Astrocyte (in vitro differentiated cells and primary cell): ENCODE measurements around the gene NAV3. TPM values are rescaled to one million over a fixed set of nuclear protein-coding genes. Genes with fewer than 3 reads are reported as not detected.

Experiments
- DNase-seq: peaks from one replicate; pipeline ENCODE4 v3.0.0-alpha.2; 2010; ENCODE audit warnings: low read depth
- FAIRE-seq: peaks from 2 replicates; lab custom pipeline; 2011; peaks lifted over from hg19 to GRCh38; lab: Jason Lieb, UNC
- H2AFZ ChIP-seq: 2 replicates; pipeline ENCODE4 v1.6.0; 2012; ENCODE audit warnings: low read depth, low read length, inconsistent platforms
- H3K27ac ChIP-seq: 2 replicates; pipeline ENCODE4 v1.5.1; 2011; ENCODE audit warnings: low read depth, low read length, inconsistent platforms
- H3K27me3 ChIP-seq: 2 replicates; pipeline ENCODE4 v1.6.0; 2011; ENCODE audit warnings: low read length, inconsistent platforms; ENCODE audit not compliant: insufficient read depth
- H3K36me3 ChIP-seq: 2 replicates; pipeline ENCODE4 v1.5.1; 2011; ENCODE audit warnings: low read length, inconsistent platforms; ENCODE audit not compliant: insufficient read depth
- H3K4me1 ChIP-seq: 2 replicates; pipeline ENCODE4 v1.5.1; 2011; ENCODE audit warnings: low read length, inconsistent platforms; ENCODE audit not compliant: insufficient read depth
- H3K4me2 ChIP-seq: 2 replicates; pipeline ENCODE4 v1.6.0; 2012; ENCODE audit warnings: low read length, inconsistent platforms
- H3K4me3 ChIP-seq: 2 replicates; pipeline ENCODE4 v1.5.1; 2011; ENCODE audit warnings: low read depth, mild to moderate bottlenecking, low read length, inconsistent platforms; ENCODE audit not compliant: insufficient read depth
- H3K79me2 ChIP-seq: 2 replicates; pipeline ENCODE4 v1.6.0; 2012; ENCODE audit warnings: mild to moderate bottlenecking, low read length, inconsistent platforms; ENCODE audit not compliant: insufficient read depth
- H3K9ac ChIP-seq: 2 replicates; pipeline ENCODE4 v1.6.0; 2012; ENCODE audit warnings: mild to moderate bottlenecking, low read length, inconsistent platforms
- H3K9me3 ChIP-seq: 2 replicates; pipeline ENCODE4 v1.5.1; 2012; ENCODE audit warnings: low read depth, mild to moderate bottlenecking, low read length, inconsistent platforms; ENCODE audit not compliant: insufficient read depth
- H4K20me1 ChIP-seq: 2 replicates; pipeline ENCODE4 v1.6.0; 2012; ENCODE audit warnings: low read length, inconsistent platforms; ENCODE audit not compliant: insufficient read depth
- H3K27ac Mint-ChIP-seq: one replicate; pipeline ENCODE4 v1.8.0; 2021; ENCODE audit warnings: mild to moderate bottlenecking, mixed read lengths; ENCODE audit not compliant: unreplicated experiment
- H3K27me3 Mint-ChIP-seq: one replicate; pipeline ENCODE4 v1.8.0; 2021; ENCODE audit warnings: low read depth, mixed read lengths; ENCODE audit not compliant: unreplicated experiment
- H3K36me3 Mint-ChIP-seq: one replicate; pipeline ENCODE4 v1.8.0; 2021; ENCODE audit warnings: low read depth, mixed read lengths; ENCODE audit not compliant: unreplicated experiment
- H3K4me1 Mint-ChIP-seq: one replicate; pipeline ENCODE4 v1.8.0; 2021; ENCODE audit warnings: low read depth, mixed read lengths; ENCODE audit not compliant: unreplicated experiment
- H3K4me3 Mint-ChIP-seq: one replicate; pipeline ENCODE4 v1.8.0; 2021; ENCODE audit warnings: mild to moderate bottlenecking, moderate library complexity, mixed read lengths; ENCODE audit not compliant: unreplicated experiment
- H3K9me3 Mint-ChIP-seq: one replicate; pipeline ENCODE4 v1.8.0; 2021; ENCODE audit warnings: mild to moderate bottlenecking, mixed read lengths; ENCODE audit not compliant: unreplicated experiment
- CTCF ChIP-seq: IDR thresholded peaks from 2 replicates; pipeline ENCODE4 v1.5.1; 2011; ENCODE audit warnings: low read depth, mild to moderate bottlenecking, inconsistent platforms, low read length, moderate library complexity; ENCODE audit not compliant: insufficient read depth
- EZH2 ChIP-seq: IDR thresholded peaks from 2 replicates; pipeline ENCODE4 v1.6.1; 2012; ENCODE audit warnings: mild to moderate bottlenecking, low read length, inconsistent platforms; ENCODE audit not compliant: insufficient read depth
- total RNA-seq: library from RNA; stranded (reverse); gene quantifications from 2 replicates; pipeline ENCODE4 v1.2.1, GENCODE V29; 2021

NAV3 gene
- total RNA-seq, 1 donor from 2014 or later = 24.1 TPM

GRCh38 chr12:77782766-77783165 is 47.9 kb upstream of the NAV3 start:
- no peak for TF ChIP-seq CTCF
- no peak for TF ChIP-seq EZH2
- H3K36me3 Mint-ChIP-seq = no peaks in the 10 kb centered on the region
- no peaks in the 10 kb centered on the region for H3K27me3 ChIP-seq
- no peaks in the 10 kb centered on the region for H4K20me1 ChIP-seq
- no peak overlapping the region for H3K4me3 Mint-ChIP-seq
- H3K9ac ChIP-seq = no peak overlapping the region
- no peak overlapping the region for H3K4me2 ChIP-seq
- H3K27ac ChIP-seq = no peak overlapping the region
- DNase-seq = no peak
- no peak for FAIRE-seq
- no peak overlapping the region for H3K27ac Mint-ChIP-seq
- no peak overlapping the region for H2AFZ ChIP-seq
- H3K9me3 Mint-ChIP-seq = peaks cover 1% of the 10 kb centered on the region
- no peaks in the 10 kb centered on the region for H3K4me1 Mint-ChIP-seq
- no peaks in the 10 kb centered on the region for H3K27me3 Mint-ChIP-seq
- no peaks in the 10 kb centered on the region for H3K36me3 ChIP-seq
- no peak overlapping the region for H3K4me3 ChIP-seq
- no peaks in the 10 kb centered on the region for H3K9me3 ChIP-seq
- no peaks in the 10 kb centered on the region for H3K4me1 ChIP-seq
- no peaks in the 10 kb centered on the region for H3K79me2 ChIP-seq

- Mint-ChIP-seq H3K27me3 (no peaks in the 10 kb centered on the region), H3K4me1 (no peaks in the 10 kb centered on the region), H3K9me3 (peaks cover 9% of the 10 kb centered on the region), H3K36me3 (no peaks in the 10 kb centered on the region), H3K27ac (no peak overlapping the region), H3K4me3 (no peak overlapping the region)
- Histone ChIP-seq H2AFZ (no peak overlapping the region), H3K4me2 (no peak overlapping the region), H3K79me2 (no peaks in the 10 kb centered on the region), H3K9me3 (no peaks in the 10 kb centered on the region), H3K4me3 (no peak overlapping the region), H3K27me3 (no peaks in the 10 kb centered on the region), H3K27ac (no peak overlapping the region), H3K9ac (no peak overlapping the region), H3K36me3 (no peaks in the 10 kb centered on the region), H4K20me1 (no peaks in the 10 kb centered on the region), H3K4me1 (no peaks in the 10 kb centered on the region)
- TF ChIP-seq CTCF (no peak), EZH2 (no peak)
- FAIRE-seq (no peak), DNase-seq (no peak)
Observed at GRCh38 chr12:77785211-77785610, 45.5 kb upstream of the NAV3 start.

GRCh38 chr12:77786675-77787074 is 44.0 kb upstream of the NAV3 start:
- Histone ChIP-seq H4K20me1 (no peaks in the 10 kb centered on the region), H3K4me1 (no peaks in the 10 kb centered on the region), H3K9ac (no peak overlapping the region), H3K9me3 (no peaks in the 10 kb centered on the region), H3K36me3 (no peaks in the 10 kb centered on the region), H3K4me3 (no peak overlapping the region), H3K27me3 (no peaks in the 10 kb centered on the region), H2AFZ (no peak overlapping the region), H3K27ac (no peak overlapping the region), H3K79me2 (no peaks in the 10 kb centered on the region), H3K4me2 (no peak overlapping the region)
- TF ChIP-seq EZH2 (no peak), CTCF (no peak)
- no peaks in the 10 kb centered on the region for H3K27me3 Mint-ChIP-seq
- H3K27ac Mint-ChIP-seq = no peak overlapping the region
- H3K4me3 Mint-ChIP-seq = no peak overlapping the region
- DNase-seq (no peak), FAIRE-seq (no peak)
- H3K4me1 Mint-ChIP-seq = no peaks in the 10 kb centered on the region
- peaks cover 9% of the 10 kb centered on the region for H3K9me3 Mint-ChIP-seq
- H3K36me3 Mint-ChIP-seq = no peaks in the 10 kb centered on the region
